ENCODE results near the gene TXLNB. TPM values are rescaled to one million over a fixed set of nuclear protein-coding genes. Genes with fewer than 3 reads are reported as not detected.

The TXLNB gene
- polyA plus RNA-seq, 1 experiment: 1.3 TPM

GRCh38 chr6:139262519-139263300 is 29.1 kb downstream of the TXLNB start:
- CTCF ChIA-PET: interaction anchor here (0.5 to 1.5 kb wide), 4 partner anchors 12 to 43 kb away, joined by 3 to 6 read pairs (median 4); no protein-coding TSS in a partner anchor
- TF ChIP-seq, protein P1, sequence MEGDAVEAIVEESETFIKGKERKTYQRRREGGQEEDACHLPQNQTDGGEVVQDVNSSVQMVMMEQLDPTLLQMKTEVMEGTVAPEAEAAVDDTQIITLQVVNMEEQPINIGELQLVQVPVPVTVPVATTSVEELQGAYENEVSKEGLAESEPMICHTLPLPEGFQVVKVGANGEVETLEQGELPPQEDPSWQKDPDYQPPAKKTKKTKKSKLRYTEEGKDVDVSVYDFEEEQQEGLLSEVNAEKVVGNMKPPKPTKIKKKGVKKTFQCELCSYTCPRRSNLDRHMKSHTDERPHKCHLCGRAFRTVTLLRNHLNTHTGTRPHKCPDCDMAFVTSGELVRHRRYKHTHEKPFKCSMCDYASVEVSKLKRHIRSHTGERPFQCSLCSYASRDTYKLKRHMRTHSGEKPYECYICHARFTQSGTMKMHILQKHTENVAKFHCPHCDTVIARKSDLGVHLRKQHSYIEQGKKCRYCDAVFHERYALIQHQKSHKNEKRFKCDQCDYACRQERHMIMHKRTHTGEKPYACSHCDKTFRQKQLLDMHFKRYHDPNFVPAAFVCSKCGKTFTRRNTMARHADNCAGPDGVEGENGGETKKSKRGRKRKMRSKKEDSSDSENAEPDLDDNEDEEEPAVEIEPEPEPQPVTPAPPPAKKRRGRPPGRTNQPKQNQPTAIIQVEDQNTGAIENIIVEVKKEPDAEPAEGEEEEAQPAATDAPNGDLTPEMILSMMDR (IDR thresholded peaks at IDR 0.05; ENCODE audit: low read depth, low read length): no peak
- H3K27me3 ChIP-seq (ENCODE audit: control insufficient read depth, insufficient read depth, low read length): peaks cover 4% of the 10 kb centered on the region
- H3K4me3 ChIP-seq (ENCODE audit: low read depth, low read length): no peak overlapping the region
- no peaks in the 10 kb centered on the region for H3K9me3 ChIP-seq (ENCODE audit: control insufficient read depth, insufficient read depth, low read length)
- DNase-seq (ENCODE audit: low read depth, low spot score): no peak
- POLR2A ChIA-PET: no interaction called here
- no peak overlapping the region for H3K27ac ChIP-seq (ENCODE audit: low read depth, low read length)

DNA sequence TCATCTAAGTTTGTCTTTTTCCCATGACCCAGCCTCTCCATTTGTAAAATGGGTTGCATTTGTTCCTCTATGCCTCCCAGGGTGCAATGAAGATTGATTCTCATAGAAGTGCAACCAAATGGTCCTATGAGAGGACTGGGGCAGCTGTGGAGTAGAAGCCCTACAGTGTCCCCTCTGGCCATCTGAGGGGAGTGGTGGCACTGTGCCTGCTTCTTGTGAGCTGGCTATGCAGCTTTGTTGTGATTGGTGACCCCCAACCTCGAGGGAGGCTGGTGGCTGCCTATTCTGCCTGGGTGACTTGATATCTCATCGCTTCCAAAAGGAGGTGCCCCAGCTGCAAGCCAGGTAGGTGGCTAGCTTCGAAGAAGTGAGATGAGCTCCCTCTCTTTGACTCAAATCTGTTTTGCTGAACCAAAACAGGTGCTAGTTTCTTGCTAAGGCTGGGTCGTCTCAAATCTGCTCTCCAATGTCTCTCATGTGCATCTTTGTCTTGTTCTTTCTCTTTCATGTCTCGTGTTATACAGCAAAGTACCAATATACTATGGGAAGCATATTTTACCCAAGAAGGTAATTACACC is 33.9 kb downstream of the TXLNB start:
- TF ChIP-seq, protein P1 (IDR thresholded peaks at IDR 0.05; ENCODE audit: low read depth, low read length): no peak
- ChIA-PET CTCF (no interaction called here), POLR2A (no interaction called here)
- Histone ChIP-seq H3K9me3 (ENCODE audit: control insufficient read depth, insufficient read depth, low read length) (no peaks in the 10 kb centered on the region; the same call in 1 of the 2 replicates), H3K27me3 (ENCODE audit: control insufficient read depth, insufficient read depth, low read length) (peaks cover 4% of the 10 kb centered on the region), H3K27ac (ENCODE audit: low read depth, low read length) (no peak overlapping the region), H3K4me3 (ENCODE audit: low read depth, low read length) (no peak overlapping the region)
- no peak for DNase-seq (ENCODE audit: low read depth, low spot score)

DNA sequence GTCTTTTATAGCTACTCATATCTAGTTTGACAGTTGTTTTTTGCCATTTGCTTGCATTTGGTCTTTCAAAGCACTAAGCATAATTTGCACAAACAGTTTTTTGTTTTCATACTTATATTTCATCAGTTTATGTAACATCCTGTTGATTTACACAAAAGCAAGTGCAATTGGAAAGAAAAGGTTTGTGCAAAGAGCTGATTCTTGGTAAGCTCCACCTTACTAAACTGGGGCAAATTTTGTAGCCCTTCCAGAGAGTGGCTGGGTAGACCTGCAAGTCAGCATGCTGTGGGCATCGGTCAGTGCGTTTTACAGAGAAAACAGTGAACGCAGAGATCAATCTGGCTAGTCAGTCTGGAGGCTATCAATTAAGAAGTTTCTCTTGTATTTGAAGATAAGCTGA is 34.5 kb downstream of the TXLNB start:
- H3K27ac ChIP-seq (ENCODE audit: low read depth, low read length): no peak overlapping the region
- CTCF ChIA-PET: no interaction called here
- POLR2A ChIA-PET: no interaction called here

GRCh38 chr6:139256087-139256486 is 35.7 kb downstream of the TXLNB start:
- POLR2A ChIA-PET: no interaction called here

More for the DNA sequence above, 34.5 kb downstream of the TXLNB start:
- H3K4me3 ChIP-seq (ENCODE audit: low read depth, low read length): no peak overlapping the region
- TF ChIP-seq, protein P1 (IDR thresholded peaks at IDR 0.05; ENCODE audit: low read depth, low read length): no peak
- H3K9me3 ChIP-seq (ENCODE audit: control insufficient read depth, insufficient read depth, low read length): no peaks in the 10 kb centered on the region; the same call in 1 of the 2 replicates
- no peak for DNase-seq (ENCODE audit: low read depth, low spot score)
- H3K27me3 ChIP-seq (ENCODE audit: control insufficient read depth, insufficient read depth, low read length): peaks cover 4% of the 10 kb centered on the region

More at GRCh38 chr6:139256087-139256486, 35.7 kb downstream of the TXLNB start:
- CTCF ChIA-PET: interaction anchor here (1.4 kb wide), 1 partner anchor 10 kb away, joined by 3 read pairs; no protein-coding TSS in a partner anchor
- TF ChIP-seq, protein P1 (IDR thresholded peaks at IDR 0.05; ENCODE audit: low read depth, low read length): no peak
- Histone ChIP-seq H3K27ac (ENCODE audit: low read depth, low read length) (no peak overlapping the region), H3K27me3 (ENCODE audit: control insufficient read depth, insufficient read depth, low read length) (peaks cover 4% of the 10 kb centered on the region), H3K4me3 (ENCODE audit: low read depth, low read length) (no peak overlapping the region), H3K9me3 (ENCODE audit: control insufficient read depth, insufficient read depth, low read length) (no peaks in the 10 kb centered on the region; the same call in 1 of the 2 replicates)
- DNase-seq (ENCODE audit: low read depth, low spot score): peak; percentile 57

Measured in AG04450 (cell line).